Measurements from ENCODE around the gene SRP54.

The SRP54 gene

DNA sequence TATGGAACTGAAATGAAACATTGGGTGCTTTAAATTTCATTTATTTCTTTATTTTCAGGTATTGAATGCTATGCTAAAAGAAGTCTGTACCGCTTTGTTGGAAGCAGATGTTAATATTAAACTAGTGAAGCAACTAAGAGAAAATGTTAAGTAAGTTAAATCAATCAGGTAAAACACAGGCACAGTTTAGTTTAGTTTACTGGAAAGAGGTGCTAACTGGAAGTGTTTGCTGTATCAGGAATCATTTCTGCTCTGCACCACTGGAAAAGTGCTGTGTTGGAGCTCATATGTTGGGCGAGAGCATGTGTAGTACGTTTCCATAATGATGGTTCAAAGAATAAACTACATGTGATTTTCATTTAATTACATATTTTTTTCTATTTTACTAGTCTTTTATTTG lies 16.7 kb downstream of the SRP54 start:
- H3K79me1 ChIP-seq (ENCODE audit: low read length): no peaks in the 10 kb centered on the region
- H2BK120ac ChIP-seq (ENCODE audit: low read depth, low read length): no peak overlapping the region
- no peak overlapping the region for H4K5ac ChIP-seq (ENCODE audit: low read length)
- H2BK5ac ChIP-seq (ENCODE audit: low read length): no peak overlapping the region
- H3K18ac ChIP-seq (ENCODE audit: low read length): no peak overlapping the region
- H3K23ac ChIP-seq (ENCODE audit: low read length): no peak overlapping the region
- no peak overlapping the region for H2BK15ac ChIP-seq (replicated peaks; ENCODE audit: low read depth)
- H3K56ac ChIP-seq (ENCODE audit: low read length): no peak overlapping the region
- no peak overlapping the region for H3K4me3 ChIP-seq (ENCODE audit: low read length)
- no peak overlapping the region for H3K27ac ChIP-seq (ENCODE audit: low read depth, low read length)
- no CpG with 5 or more reads among the region's 3 CpGs for WGBS (ENCODE audit: extremely low coverage, insufficient coverage, low lambda C conversion rate)
- H3K9ac ChIP-seq (ENCODE audit: low read length): no peak overlapping the region
- H3K4me1 ChIP-seq (ENCODE audit: control insufficient read depth, low read depth, low read length): no peaks in the 10 kb centered on the region
- no peak for DNase-seq
- no peaks in the 10 kb centered on the region for H3K79me2 ChIP-seq (ENCODE audit: control insufficient read depth, insufficient read depth, low read length)
- H4K8ac ChIP-seq (ENCODE audit: low read depth, low read length): no peak overlapping the region
- no peaks in the 10 kb centered on the region for H3K27me3 ChIP-seq (ENCODE audit: insufficient read depth, low read length, poor library complexity)
- no peaks in the 10 kb centered on the region for H3K36me3 ChIP-seq (ENCODE audit: control insufficient read depth, insufficient read depth, low read length)
- no peak overlapping the region for H3K4me2 ChIP-seq (ENCODE audit: low read length)
- no peak overlapping the region for H3K4ac ChIP-seq (ENCODE audit: low read depth, low read length)
- no peak overlapping the region for H2AK5ac ChIP-seq (ENCODE audit: low read length)

GRCh38 chr14:35001621-35002020 lies 18.8 kb downstream of the SRP54 start:
- no peak for DNase-seq
- H3K23ac ChIP-seq (ENCODE audit: low read length): no peak overlapping the region
- H4K8ac ChIP-seq (ENCODE audit: low read depth, low read length): no peak overlapping the region
- H2BK15ac ChIP-seq (replicated peaks; ENCODE audit: low read depth): no peak overlapping the region
- no peaks in the 10 kb centered on the region for H3K36me3 ChIP-seq (ENCODE audit: control insufficient read depth, insufficient read depth, low read length)
- no peaks in the 10 kb centered on the region for H3K79me1 ChIP-seq (ENCODE audit: low read length)
- H3K4me2 ChIP-seq (ENCODE audit: low read length): no peak overlapping the region
- no peak overlapping the region for H3K9ac ChIP-seq (ENCODE audit: low read length)
- no peak overlapping the region for H4K5ac ChIP-seq (ENCODE audit: low read length)
- no peak overlapping the region for H3K4ac ChIP-seq (ENCODE audit: low read depth, low read length)
- no peak overlapping the region for H2AK5ac ChIP-seq (ENCODE audit: low read length)
- no peaks in the 10 kb centered on the region for H3K27me3 ChIP-seq (ENCODE audit: insufficient read depth, low read length, poor library complexity)
- no peak overlapping the region for H3K27ac ChIP-seq (ENCODE audit: low read depth, low read length)
- H3K4me1 ChIP-seq (ENCODE audit: control insufficient read depth, low read depth, low read length): no peaks in the 10 kb centered on the region
- no CpG with 5 or more reads among the region's 2 CpGs for WGBS (ENCODE audit: extremely low coverage, insufficient coverage, low lambda C conversion rate)
- no peak overlapping the region for H3K4me3 ChIP-seq (ENCODE audit: low read length)
- no peak overlapping the region for H3K18ac ChIP-seq (ENCODE audit: low read length)
- no peaks in the 10 kb centered on the region for H3K79me2 ChIP-seq (ENCODE audit: control insufficient read depth, insufficient read depth, low read length)
- H2BK5ac ChIP-seq (ENCODE audit: low read length): no peak overlapping the region
- H2BK120ac ChIP-seq (ENCODE audit: low read depth, low read length): no peak overlapping the region
- no peak overlapping the region for H3K56ac ChIP-seq (ENCODE audit: low read length)

DNA sequence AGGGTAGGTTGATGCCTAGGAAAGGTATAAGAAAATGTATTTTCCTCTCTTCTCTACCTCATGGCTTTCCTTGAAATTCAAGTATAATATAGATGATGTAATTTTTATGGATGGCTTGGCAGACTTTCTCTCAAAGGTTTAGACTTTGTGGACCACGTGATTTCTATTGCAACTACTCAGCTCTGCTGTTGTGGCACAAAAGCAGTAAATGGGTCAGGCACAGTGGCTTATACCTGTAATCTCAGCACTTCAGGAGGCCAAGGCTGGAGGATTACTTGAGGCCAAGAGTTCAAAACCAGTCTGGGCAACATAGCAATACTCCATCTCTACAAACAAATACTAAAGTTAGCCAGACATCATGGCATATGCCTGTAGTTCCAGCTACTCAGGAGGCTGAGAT lies 22.0 kb downstream of the SRP54 start:
- Histone ChIP-seq H2BK5ac (ENCODE audit: low read length) (no peak overlapping the region), H3K79me2 (ENCODE audit: control insufficient read depth, insufficient read depth, low read length) (no peaks in the 10 kb centered on the region), H3K4me3 (ENCODE audit: low read length) (no peak overlapping the region), H4K5ac (ENCODE audit: low read length) (no peak overlapping the region), H3K18ac (ENCODE audit: low read length) (no peak overlapping the region), H3K9ac (ENCODE audit: low read length) (no peak overlapping the region), H2AK5ac (ENCODE audit: low read length) (no peak overlapping the region), H2BK120ac (ENCODE audit: low read depth, low read length) (no peak overlapping the region), H3K36me3 (ENCODE audit: control insufficient read depth, insufficient read depth, low read length) (no peaks in the 10 kb centered on the region), H3K27me3 (ENCODE audit: insufficient read depth, low read length, poor library complexity) (no peaks in the 10 kb centered on the region), H3K79me1 (ENCODE audit: low read length) (no peaks in the 10 kb centered on the region), H3K23ac (ENCODE audit: low read length) (no peak overlapping the region), H3K27ac (ENCODE audit: low read depth, low read length) (no peak overlapping the region), H3K4me2 (ENCODE audit: low read length) (no peak overlapping the region), H3K4me1 (ENCODE audit: control insufficient read depth, low read depth, low read length) (no peaks in the 10 kb centered on the region), H3K56ac (ENCODE audit: low read length) (no peak overlapping the region), H2BK15ac (replicated peaks; ENCODE audit: low read depth) (no peak overlapping the region), H3K4ac (ENCODE audit: low read depth, low read length) (no peak overlapping the region), H4K8ac (ENCODE audit: low read depth, low read length) (no peak overlapping the region)
- no peak for DNase-seq
- no CpG with 5 or more reads among the region's 1 CpG for WGBS (ENCODE audit: extremely low coverage, insufficient coverage, low lambda C conversion rate)

DNA sequence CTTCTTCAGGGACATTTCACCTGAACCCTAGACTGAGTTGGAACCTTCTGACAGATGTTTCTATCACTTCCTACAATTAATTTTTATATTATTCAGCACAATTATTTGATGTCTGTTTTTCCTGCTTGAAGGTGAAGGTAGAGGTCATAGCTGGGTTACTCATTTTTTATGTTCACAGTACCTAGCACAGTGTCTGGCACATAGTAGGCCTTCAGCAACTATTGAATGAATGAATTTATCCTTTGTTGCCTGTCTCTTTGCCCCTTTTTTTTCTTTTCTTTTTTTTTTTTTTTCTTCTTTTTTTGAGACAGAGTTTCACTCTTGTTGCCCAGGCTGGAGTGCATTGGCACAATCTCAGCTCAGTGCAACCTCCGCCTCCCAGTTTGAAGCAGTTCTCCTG lies 33.8 kb downstream of the SRP54 start:
- H3K79me1 ChIP-seq (ENCODE audit: low read length): no peaks in the 10 kb centered on the region

DNA sequence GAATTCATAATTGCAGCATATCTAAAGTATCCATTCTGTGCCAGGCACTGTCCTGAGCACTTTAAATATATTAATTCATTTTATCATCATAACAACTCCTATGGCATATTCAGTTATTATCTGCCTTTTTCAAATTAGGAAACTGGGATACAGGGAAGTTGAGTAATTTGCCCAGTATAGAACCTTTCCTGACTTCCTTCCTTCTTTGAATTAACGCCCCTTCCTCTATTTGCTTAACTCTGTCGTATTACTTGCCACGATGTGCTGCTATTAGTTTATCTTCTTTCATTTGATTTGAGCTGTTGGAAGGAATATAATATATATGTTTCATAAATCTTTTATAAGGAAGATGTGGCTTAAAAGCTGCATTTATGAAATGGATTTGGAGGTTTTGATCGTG lies 37.9 kb downstream of the SRP54 start:
- Histone ChIP-seq H3K23ac (ENCODE audit: low read length) (no peak overlapping the region), H2AK5ac (ENCODE audit: low read length) (no peak overlapping the region), H3K4ac (ENCODE audit: low read depth, low read length) (no peak overlapping the region), H2BK120ac (ENCODE audit: low read depth, low read length) (no peak overlapping the region), H3K27ac (ENCODE audit: low read depth, low read length) (no peak overlapping the region), H3K36me3 (ENCODE audit: control insufficient read depth, insufficient read depth, low read length) (peaks cover 1% of the 10 kb centered on the region), H3K4me3 (ENCODE audit: low read length) (no peak overlapping the region), H4K8ac (ENCODE audit: low read depth, low read length) (no peak overlapping the region), H3K4me1 (ENCODE audit: control insufficient read depth, low read depth, low read length) (no peaks in the 10 kb centered on the region), H2BK15ac (replicated peaks; ENCODE audit: low read depth) (no peak overlapping the region), H3K9ac (ENCODE audit: low read length) (no peak overlapping the region), H3K56ac (ENCODE audit: low read length) (no peak overlapping the region), H2BK5ac (ENCODE audit: low read length) (no peak overlapping the region), H4K5ac (ENCODE audit: low read length) (no peak overlapping the region), H3K27me3 (ENCODE audit: insufficient read depth, low read length, poor library complexity) (no peaks in the 10 kb centered on the region), H3K4me2 (ENCODE audit: low read length) (no peak overlapping the region), H3K18ac (ENCODE audit: low read length) (no peak overlapping the region), H3K79me2 (ENCODE audit: control insufficient read depth, insufficient read depth, low read length) (no peaks in the 10 kb centered on the region), H3K79me1 (ENCODE audit: low read length) (no peaks in the 10 kb centered on the region)
- DNase-seq: no peak
- 100% methylated on average over 1 of the region's 4 CpGs for WGBS (ENCODE audit: extremely low coverage, insufficient coverage, low lambda C conversion rate)

More for the DNA sequence above, 33.8 kb downstream of the SRP54 start:
- Histone ChIP-seq H2BK5ac (ENCODE audit: low read length) (no peak overlapping the region), H4K5ac (ENCODE audit: low read length) (no peak overlapping the region), H3K4me2 (ENCODE audit: low read length) (no peak overlapping the region), H3K4ac (ENCODE audit: low read depth, low read length) (no peak overlapping the region), H2AK5ac (ENCODE audit: low read length) (no peak overlapping the region), H2BK15ac (replicated peaks; ENCODE audit: low read depth) (no peak overlapping the region), H3K18ac (ENCODE audit: low read length) (no peak overlapping the region), H3K56ac (ENCODE audit: low read length) (no peak overlapping the region), H3K9ac (ENCODE audit: low read length) (no peak overlapping the region), H4K8ac (ENCODE audit: low read depth, low read length) (no peak overlapping the region), H2BK120ac (ENCODE audit: low read depth, low read length) (no peak overlapping the region), H3K4me3 (ENCODE audit: low read length) (no peak overlapping the region), H3K36me3 (ENCODE audit: control insufficient read depth, insufficient read depth, low read length) (peaks cover 1% of the 10 kb centered on the region), H3K79me2 (ENCODE audit: control insufficient read depth, insufficient read depth, low read length) (no peaks in the 10 kb centered on the region), H3K23ac (ENCODE audit: low read length) (no peak overlapping the region), H3K27ac (ENCODE audit: low read depth, low read length) (no peak overlapping the region), H3K4me1 (ENCODE audit: control insufficient read depth, low read depth, low read length) (no peaks in the 10 kb centered on the region), H3K27me3 (ENCODE audit: insufficient read depth, low read length, poor library complexity) (no peaks in the 10 kb centered on the region)
- DNase-seq: no peak
- no CpG with 5 or more reads among the region's 1 CpG for WGBS (ENCODE audit: extremely low coverage, insufficient coverage, low lambda C conversion rate)

GRCh38 chr14:35028435-35028834 lies 45.6 kb downstream of the SRP54 start:
- Histone ChIP-seq H2BK15ac (replicated peaks; ENCODE audit: low read depth) (no peak overlapping the region), H3K4me2 (ENCODE audit: low read length) (no peak overlapping the region), H3K79me2 (ENCODE audit: control insufficient read depth, insufficient read depth, low read length) (no peaks in the 10 kb centered on the region), H3K4me1 (ENCODE audit: control insufficient read depth, low read depth, low read length) (no peaks in the 10 kb centered on the region), H4K8ac (ENCODE audit: low read depth, low read length) (no peak overlapping the region), H3K79me1 (ENCODE audit: low read length) (no peaks in the 10 kb centered on the region), H3K4me3 (ENCODE audit: low read length) (no peak overlapping the region), H3K23ac (ENCODE audit: low read length) (no peak overlapping the region), H3K4ac (ENCODE audit: low read depth, low read length) (no peak overlapping the region), H2BK120ac (ENCODE audit: low read depth, low read length) (no peak overlapping the region), H3K27me3 (ENCODE audit: insufficient read depth, low read length, poor library complexity) (no peaks in the 10 kb centered on the region), H3K36me3 (ENCODE audit: control insufficient read depth, insufficient read depth, low read length) (no peaks in the 10 kb centered on the region), H2BK5ac (ENCODE audit: low read length) (no peak overlapping the region), H3K27ac (ENCODE audit: low read depth, low read length) (no peak overlapping the region), H3K9ac (ENCODE audit: low read length) (no peak overlapping the region), H3K56ac (ENCODE audit: low read length) (no peak overlapping the region), H4K5ac (ENCODE audit: low read length) (no peak overlapping the region), H2AK5ac (ENCODE audit: low read length) (no peak overlapping the region), H3K18ac (ENCODE audit: low read length) (no peak overlapping the region)
- WGBS (ENCODE audit: extremely low coverage, insufficient coverage, low lambda C conversion rate): no CpG with 5 or more reads among the region's 2 CpGs
- no peak for DNase-seq

Measured in mesendoderm (in vitro differentiated cells).